CD8-positive, alpha-beta memory T cell (primary cell): Measurements from ENCODE around the gene USP5. TPM values are rescaled to one million over a fixed set of nuclear protein-coding genes. Genes with fewer than 3 reads are reported as not detected.

ENCODE experiments used
- CTCF ChIA-PET: fragments of 350-600 bp; sonication (Branson Sonifier 250); formaldehyde crosslinking; loops from one replicate; lab custom pipeline; 2021; ENCODE audit warnings: antibody characterized with exemption; lab: Charles Lee
- POLR2A ChIA-PET: fragments of 350-600 bp; sonication (Branson Sonifier 250); formaldehyde crosslinking; loops from one replicate; lab custom pipeline; 2021; ENCODE audit warnings: antibody characterized with exemption; lab: Charles Lee
- DNase-seq, 5 donors: peaks; one replicate each; pipeline versions ENCODE4 v3.0.0 to v3.0.0-alpha.2; 2020 to 2022; ENCODE audit warnings: mixed read lengths in 1 of 5
- H3K27ac ChIP-seq: one replicate; pipeline ENCODE4 v1.7.0; 2013; ENCODE audit warnings: low read depth, mild to moderate bottlenecking, low read length, moderate library complexity
- H3K27me3 ChIP-seq: 2 replicates; pipeline ENCODE4 v1.7.0; 2013; ENCODE audit warnings: low read length, mild to moderate bottlenecking; ENCODE audit not compliant: insufficient read depth, poor library complexity, severe bottlenecking
- H3K36me3 ChIP-seq: 2 replicates; pipeline ENCODE4 v1.7.0; 2013; ENCODE audit warnings: mild to moderate bottlenecking, low read length, moderate library complexity; ENCODE audit not compliant: insufficient read depth
- H3K4me1 ChIP-seq: 2 replicates; pipeline ENCODE4 v1.7.0; 2013; ENCODE audit warnings: mild to moderate bottlenecking, low read length, moderate library complexity; ENCODE audit not compliant: insufficient read depth
- H3K4me3 ChIP-seq: 2 replicates; pipeline ENCODE4 v1.7.0; 2013; ENCODE audit warnings: mild to moderate bottlenecking, low read length
- H3K9me3 ChIP-seq: 2 replicates; pipeline ENCODE4 v1.7.0; 2013; ENCODE audit warnings: mild to moderate bottlenecking, low read length
- H3K27ac Mint-ChIP-seq, 8 donors: one replicate each; pipeline ENCODE4 v1.8.0; 2020 to 2021; ENCODE audit warnings: mixed read lengths in 8 of 8, mild to moderate bottlenecking in 6 of 8, inconsistent platforms in 3 of 8, moderate library complexity in 3 of 8
- H3K27me3 Mint-ChIP-seq, 2 donors: one replicate each; pipeline ENCODE4 v1.8.0; 2020 to 2021; ENCODE audit warnings: mixed read lengths in 2 of 2, mild to moderate bottlenecking in 1 of 2, moderate library complexity in 1 of 2
- H3K36me3 Mint-ChIP-seq, 3 donors: one replicate each; pipeline ENCODE4 v1.8.0; 2020 to 2021; ENCODE audit warnings: mixed read lengths in 3 of 3, inconsistent platforms in 1 of 3, mild to moderate bottlenecking in 1 of 3
- H3K4me1 Mint-ChIP-seq, 3 donors: one replicate each; pipeline ENCODE4 v1.8.0; 2020 to 2021; ENCODE audit warnings: mixed read lengths in 3 of 3, inconsistent platforms in 1 of 3, mild to moderate bottlenecking in 1 of 3
- H3K4me3 Mint-ChIP-seq, 7 donors: one replicate each; pipeline ENCODE4 v1.8.0; 2020 to 2021; ENCODE audit warnings: mixed read lengths in 7 of 7, mild to moderate bottlenecking in 6 of 7, moderate library complexity in 4 of 7, inconsistent platforms in 2 of 7
- H3K9me3 Mint-ChIP-seq, 5 donors: one replicate each; pipeline ENCODE4 v1.8.0; 2020 to 2022; ENCODE audit warnings: mixed read lengths in 5 of 5, mild to moderate bottlenecking in 3 of 5, moderate library complexity in 2 of 5, inconsistent platforms in 1 of 5
- polyA plus RNA-seq: library from polyadenylated mRNA; unstranded; fragments of 300-500 nt; fragmentation: Illumina TruSeq; gene quantifications from one replicate; pipeline ENCODE4 v1.2.3, GENCODE V29; 2021
- total RNA-seq, 2 experiments: library from RNA; stranded (reverse); gene quantifications; one replicate each; pipeline ENCODE4 v1.2.3, GENCODE V29; 2021

The USP5 gene
- total and polyA plus RNA-seq, 3 experiments from 2014 or later = 49.7 to 154 (median 154) TPM

DNA sequence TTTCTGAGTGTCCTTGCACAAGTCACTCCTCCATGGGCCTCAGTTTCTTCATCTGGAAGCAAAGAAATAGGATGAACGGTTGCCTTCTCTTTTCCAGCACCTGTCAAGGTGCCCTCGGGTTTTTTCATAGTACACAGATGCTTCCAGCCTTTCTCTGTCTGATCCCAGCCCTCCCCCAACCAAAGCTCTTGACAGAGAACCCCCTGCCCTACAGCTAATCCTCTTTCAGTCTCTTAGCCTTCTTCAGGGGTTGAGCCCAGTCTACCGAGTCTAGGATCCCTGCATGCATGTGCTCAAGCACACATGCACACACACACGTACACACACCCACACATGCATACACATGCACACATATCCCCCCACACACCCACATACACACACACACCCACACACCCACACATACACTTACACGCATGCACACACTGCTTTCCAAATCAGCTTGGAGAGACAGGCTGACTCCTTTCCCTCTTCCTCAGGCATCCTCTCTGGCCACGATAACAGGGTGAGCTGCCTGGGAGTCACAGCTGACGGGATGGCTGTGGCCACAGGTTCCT lies 5.6 kb upstream of the USP5 start:
- ChIA-PET POLR2A (no interaction called here), CTCF (interaction anchor here (1.2 to 12.8 kb wide), 2 partner anchors 13 to 23 kb away, joined by 3 to 91 read pairs; no protein-coding TSS in a partner anchor)
- H3K27me3 ChIP-seq = no peaks in the 10 kb centered on the region
- no peaks in the 10 kb centered on the region for H3K36me3 ChIP-seq
- Mint-ChIP-seq H3K27me3 (no peaks in the 10 kb centered on the region), H3K4me3 (no peak overlapping the region), H3K36me3 (peaks cover 0 to 15% (median 1%) of the 10 kb centered on the region in 3 donors), H3K27ac (peak overlapping the region in 2 of 8 donors; percentile 33 to 37), H3K4me1 (peaks cover 3 to 12% (median 5%) of the 10 kb centered on the region in 3 donors), H3K9me3 (no peaks in the 10 kb centered on the region)
- DNase-seq = no peak
- no peak overlapping the region for H3K27ac ChIP-seq
- no peaks in the 10 kb centered on the region for H3K9me3 ChIP-seq
- no peaks in the 10 kb centered on the region for H3K4me1 ChIP-seq
- no peak overlapping the region for H3K4me3 ChIP-seq

DNA sequence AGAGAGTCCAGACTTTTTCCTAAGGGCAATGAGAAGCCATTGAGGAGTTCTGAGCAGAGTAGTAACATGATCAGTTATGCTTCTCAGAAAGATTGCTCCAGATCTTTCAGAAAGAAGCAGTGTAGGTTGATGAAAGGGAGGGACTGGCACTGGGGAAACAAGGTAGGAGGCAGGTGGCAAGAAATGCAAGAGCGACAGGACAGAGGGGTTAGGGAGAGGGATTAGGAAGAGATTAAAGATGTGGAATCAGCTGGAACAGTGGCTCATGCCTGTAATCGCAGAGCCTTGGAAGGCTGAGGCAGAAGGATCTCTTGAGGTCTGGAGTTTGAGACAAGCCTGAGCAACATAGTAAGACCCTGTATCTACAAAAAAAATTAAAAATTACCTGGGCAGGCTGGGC lies 4.3 kb upstream of the USP5 start:
- H3K36me3 Mint-ChIP-seq = peaks cover 0 to 23% (median 1%) of the 10 kb centered on the region in 3 donors
- POLR2A ChIA-PET = no interaction called here
- H3K27ac Mint-ChIP-seq = peak overlapping the region in 3 of 8 donors; percentile 5 to 72 (median 43)
- Histone ChIP-seq H3K9me3 (no peaks in the 10 kb centered on the region), H3K36me3 (no peaks in the 10 kb centered on the region), H3K27ac (no peak overlapping the region), H3K4me1 (no peaks in the 10 kb centered on the region), H3K4me3 (no peak overlapping the region), H3K27me3 (no peaks in the 10 kb centered on the region)
- peak overlapping the region in 2 of 7 donors; percentile 27 to 29 for H3K4me3 Mint-ChIP-seq
- CTCF ChIA-PET = interaction anchor here (1.3 to 12.8 kb wide), 2 partner anchors 14 to 44 kb away, joined by 3 to 91 read pairs; no protein-coding TSS in a partner anchor
- H3K9me3 Mint-ChIP-seq = no peaks in the 10 kb centered on the region
- no peak for DNase-seq
- peaks cover 5 to 15% (median 5%) of the 10 kb centered on the region in 3 donors for H3K4me1 Mint-ChIP-seq
- H3K27me3 Mint-ChIP-seq = no peaks in the 10 kb centered on the region

DNA sequence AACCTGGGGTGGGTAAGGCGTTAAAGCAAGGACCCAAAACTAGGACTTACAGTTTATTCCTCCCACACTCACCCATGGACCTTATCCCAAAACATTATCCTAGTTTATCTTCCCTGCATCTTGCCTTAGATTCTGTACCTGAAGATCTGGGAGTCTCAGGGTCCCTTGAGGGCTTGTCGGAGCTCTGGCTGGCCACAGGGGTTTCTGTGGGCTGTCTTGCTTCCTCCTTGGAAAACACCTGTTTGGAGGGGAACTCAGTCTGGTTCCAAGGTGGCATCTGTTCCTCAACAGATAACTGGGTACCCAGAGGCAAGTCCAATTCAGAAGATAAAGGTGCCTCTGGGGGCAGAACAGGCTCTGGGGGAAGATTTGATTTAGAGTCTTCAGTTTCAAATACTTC lies 2.5 kb upstream of the USP5 start:
- H3K4me3 ChIP-seq = no peak overlapping the region
- peaks cover 15% of the 10 kb centered on the region for H3K4me1 ChIP-seq
- ChIA-PET CTCF (interaction anchor here (1.0 to 12.8 kb wide), 3 partner anchors 16 to 23 kb away, joined by 3 to 91 read pairs (median 6); partner anchors contain the start of gene SPSB2), POLR2A (no interaction called here)
- Mint-ChIP-seq H3K36me3 (peaks cover 0 to 26% (median 1%) of the 10 kb centered on the region in 3 donors), H3K4me1 (peaks cover 20 to 31% (median 20%) of the 10 kb centered on the region in 3 donors), H3K27ac (peak overlapping the region in 2 of 8 donors; percentile 47 to 68), H3K4me3 (peak overlapping the region in 1 of 7 donors; percentile 82), H3K27me3 (no peaks in the 10 kb centered on the region), H3K9me3 (no peaks in the 10 kb centered on the region)
- no peak for DNase-seq
- no peak overlapping the region for H3K27ac ChIP-seq
- H3K36me3 ChIP-seq = no peaks in the 10 kb centered on the region
- H3K27me3 ChIP-seq = no peaks in the 10 kb centered on the region
- H3K9me3 ChIP-seq = no peaks in the 10 kb centered on the region

DNA sequence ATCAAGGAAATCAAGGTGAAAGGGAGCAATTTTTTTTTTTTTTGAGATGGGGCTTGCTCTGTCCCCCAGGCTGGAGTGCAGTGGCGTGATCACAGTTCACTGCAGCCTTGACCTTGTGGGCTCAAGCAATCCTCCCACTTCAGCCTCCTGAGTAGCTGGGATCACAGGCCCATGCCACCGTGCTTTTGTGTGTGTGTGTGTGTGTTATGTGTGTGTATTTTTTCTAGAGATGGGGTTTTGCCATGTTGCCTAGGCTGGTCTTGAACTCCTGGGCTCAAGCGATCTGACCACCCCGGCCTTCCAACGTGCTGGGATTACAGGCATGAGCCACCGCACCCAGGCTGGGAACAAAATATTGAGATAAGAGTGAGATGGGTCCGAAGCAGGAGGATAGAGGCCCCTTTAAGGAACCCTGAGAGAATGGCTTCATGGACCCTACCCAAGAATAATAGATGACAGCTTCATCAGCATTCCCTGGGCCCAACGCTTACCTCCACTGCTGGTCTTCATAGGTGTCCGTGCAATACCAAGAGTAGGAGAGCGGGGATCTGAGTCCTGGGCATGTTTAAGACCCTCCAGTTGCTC lies 1.9 kb upstream of the USP5 start:
- no peaks in the 10 kb centered on the region for H3K27me3 ChIP-seq
- H3K9me3 Mint-ChIP-seq = no peaks in the 10 kb centered on the region
- peaks cover 0 to 24% (median 0%) of the 10 kb centered on the region in 3 donors for H3K36me3 Mint-ChIP-seq
- no peak for DNase-seq
- no peaks in the 10 kb centered on the region for H3K36me3 ChIP-seq
- CTCF ChIA-PET = interaction anchor here (7.8 to 12.8 kb wide), 2 partner anchors 16 to 20 kb away, joined by 91 to 128 read pairs; partner anchors contain the start of genes SPSB2 and TPI1
- H3K4me1 Mint-ChIP-seq = peaks cover 20 to 38% (median 20%) of the 10 kb centered on the region in 3 donors
- H3K27ac ChIP-seq = peak overlapping the region; percentile 38
- no peaks in the 10 kb centered on the region for H3K27me3 Mint-ChIP-seq
- H3K27ac Mint-ChIP-seq = peak overlapping the region in 4 of 8 donors; percentile 14 to 68 (median 48)
- no peak overlapping the region for H3K4me3 ChIP-seq
- H3K9me3 ChIP-seq = no peaks in the 10 kb centered on the region
- H3K4me3 Mint-ChIP-seq = peak overlapping the region in 2 of 7 donors; percentile 33 to 82
- H3K4me1 ChIP-seq = peaks cover 18% of the 10 kb centered on the region
- POLR2A ChIA-PET = interaction anchor here (5.2 kb wide), 1 partner anchor 18 kb away, joined by 36 read pairs; the partner anchor contains the start of gene TPI1

DNA sequence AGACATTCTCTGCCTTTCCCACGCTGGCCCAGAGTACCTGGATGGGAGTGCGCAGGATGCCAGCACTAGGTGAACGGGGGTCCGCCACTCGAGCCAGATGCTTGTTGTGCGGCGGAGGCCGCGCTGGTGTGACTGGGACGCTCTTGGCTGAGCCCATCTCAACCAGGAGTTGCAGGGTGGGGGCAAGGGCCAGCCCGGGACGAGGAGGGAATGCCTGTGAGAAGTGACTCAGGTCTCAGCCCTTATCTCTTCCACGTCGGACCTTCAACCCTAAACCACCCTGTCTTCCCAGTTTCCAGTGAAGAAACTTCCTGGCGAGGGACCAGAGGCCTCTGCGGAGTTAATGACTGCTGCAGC lies 1.2 kb upstream of the USP5 start:
- POLR2A ChIA-PET = interaction anchor here (0.8 to 5.2 kb wide), 11 partner anchors 17 to 161 kb away, joined by 4 to 46 read pairs (median 15); partner anchors contain the start of genes C12orf57, MLF2, P3H3 and PTMS
- no peaks in the 10 kb centered on the region for H3K9me3 ChIP-seq

DNA sequence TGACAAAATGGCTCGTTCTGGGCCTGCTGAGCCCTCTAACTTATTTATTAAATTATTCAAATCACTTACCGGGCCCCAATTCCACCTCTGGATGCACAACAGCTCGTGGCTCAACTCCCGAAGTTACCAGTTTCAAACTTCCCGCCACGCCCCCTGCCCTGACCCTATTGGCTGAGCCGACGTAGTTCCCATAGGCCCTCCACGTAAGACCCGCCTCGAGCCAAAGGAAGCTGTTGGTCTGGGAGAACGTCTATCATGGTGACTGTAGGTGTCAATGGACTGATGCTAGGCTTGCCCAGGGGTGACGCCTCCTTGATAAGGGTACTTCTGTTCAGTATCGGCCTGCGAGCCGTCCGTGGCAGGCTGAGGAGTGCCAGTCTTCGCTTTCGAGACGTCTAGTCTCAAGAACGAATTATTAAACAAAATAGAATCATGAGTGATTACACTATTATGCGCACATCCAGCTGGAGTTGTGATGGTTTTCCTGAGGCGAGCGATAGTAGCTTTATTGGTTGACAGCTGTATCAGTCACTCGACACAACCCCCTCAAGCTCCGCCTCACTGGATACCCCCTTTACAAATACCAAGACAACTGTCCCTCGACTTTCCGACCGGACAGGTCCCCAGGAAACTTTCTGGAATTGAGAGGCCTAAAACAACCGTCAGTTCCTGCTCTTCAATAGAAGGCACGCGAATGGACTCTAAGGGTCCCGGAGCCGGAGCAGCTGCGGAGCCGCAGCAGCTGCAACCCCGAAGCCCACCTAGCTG lies 613 bp upstream of the USP5 start, which contains the start of gene CDCA3:
Gene CDCA3, minus strand, starts transcription at position 134 of the 768 bp plus-strand sequence. CDS start 334 bp downstream, outside the sequence.
- H3K9me3 ChIP-seq = no peaks in the 10 kb centered on the region
- H3K27me3 Mint-ChIP-seq = no peaks in the 10 kb centered on the region
- H3K27ac Mint-ChIP-seq = peak within 1 kb of the TSS; percentile 99 to 100 (median 100)
- ChIA-PET POLR2A (interaction anchor here (0.6 to 5.2 kb wide), 18 partner anchors 13 to 167 kb away, joined by 3 to 46 read pairs (median 8); partner anchors contain the start of genes C12orf57, COPS7A, ENO2 and LPCAT3), CTCF (interaction anchor here (0.9 to 12.8 kb wide), 16 partner anchors 10 to 262 kb away, joined by 3 to 128 read pairs (median 6); partner anchors contain the start of genes COPS7A, LPCAT3, MLF2 and SPSB2)
- peak within 1 kb of the TSS; percentile 77 for H3K27ac ChIP-seq
- peaks cover 7% of the 10 kb centered on the region for H3K36me3 ChIP-seq
- peak; percentile 85 to 96 (median 91) for DNase-seq
- no peaks in the 10 kb centered on the region for H3K9me3 Mint-ChIP-seq
- peak within 1 kb of the TSS; percentile 86 to 99 (median 94) for H3K4me3 Mint-ChIP-seq
- H3K27me3 ChIP-seq = no peaks in the 10 kb centered on the region
- peaks cover 20 to 38% (median 20%) of the 10 kb centered on the region in 3 donors for H3K4me1 Mint-ChIP-seq
- peaks cover 18% of the 10 kb centered on the region for H3K4me1 ChIP-seq
- H3K4me3 ChIP-seq = peak within 1 kb of the TSS; percentile 97
- peaks cover 0 to 31% (median 0%) of the 10 kb centered on the region in 3 donors for H3K36me3 Mint-ChIP-seq

More for the DNA sequence above, 1.2 kb upstream of the USP5 start:
- peak overlapping the region in 4 of 8 donors; percentile 99 to 100 (median 100) for H3K27ac Mint-ChIP-seq
- CTCF ChIA-PET = interaction anchor here (1.3 to 12.8 kb wide), 7 partner anchors 17 to 237 kb away, joined by 3 to 128 read pairs (median 9); partner anchors contain the start of genes COPS7A, LPCAT3, MLF2 and SPSB2
- H3K27me3 Mint-ChIP-seq = no peaks in the 10 kb centered on the region
- Histone ChIP-seq H3K27ac (peak overlapping the region; percentile 38), H3K36me3 (peaks cover 1% of the 10 kb centered on the region), H3K4me3 (no peak overlapping the region), H3K4me1 (peaks cover 18% of the 10 kb centered on the region), H3K27me3 (no peaks in the 10 kb centered on the region)
- no peak for DNase-seq
- peak overlapping the region in 5 of 7 donors; percentile 86 to 98 (median 92) for H3K4me3 Mint-ChIP-seq
- no peaks in the 10 kb centered on the region for H3K9me3 Mint-ChIP-seq
- peaks cover 20 to 38% (median 20%) of the 10 kb centered on the region in 3 donors for H3K4me1 Mint-ChIP-seq
- peaks cover 0 to 27% (median 0%) of the 10 kb centered on the region in 3 donors for H3K36me3 Mint-ChIP-seq
